Ishikawa (cell line): Measurements from ENCODE around the gene SPC24.

ENCODE experiments used
- CEBPB ChIP-seq: IDR thresholded peaks from 2 replicates; pipeline ENCODE4 v1.6.1; 2012
- CREB1 ChIP-seq: IDR thresholded peaks from 2 replicates; pipeline ENCODE4 v1.6.1; 2012; ENCODE audit warnings: low read depth
- EGR1 ChIP-seq: IDR thresholded peaks from 2 replicates; pipeline ENCODE4 v1.6.1; 2012
- EP300 ChIP-seq: IDR thresholded peaks from 2 replicates; pipeline ENCODE4 v1.6.1; 2012; ENCODE audit warnings: borderline replicate concordance
- FOXM1 ChIP-seq: IDR thresholded peaks from 2 replicates; pipeline ENCODE4 v1.6.1; 2012; ENCODE audit warnings: low read depth, borderline replicate concordance
- NFIC ChIP-seq: IDR thresholded peaks from 2 replicates; pipeline ENCODE4 v1.6.1; 2012
- RAD21 ChIP-seq: IDR thresholded peaks from 2 replicates; pipeline ENCODE4 v1.6.1; 2012; ENCODE audit warnings: low read depth
- TAF1 ChIP-seq: IDR thresholded peaks from 2 replicates; pipeline ENCODE4 v1.6.1; 2012; ENCODE audit warnings: low read depth, mild to moderate bottlenecking
- TCF12 ChIP-seq: IDR thresholded peaks from 2 replicates; pipeline ENCODE4 v1.6.1; 2012; ENCODE audit warnings: low read depth
- TEAD4 ChIP-seq: IDR thresholded peaks from 2 replicates; pipeline ENCODE4 v1.6.1; 2012
- YY1 ChIP-seq: IDR thresholded peaks from 2 replicates; pipeline ENCODE4 v1.6.1; 2012; ENCODE audit warnings: low read depth
- ZBTB7A ChIP-seq: IDR thresholded peaks from 2 replicates; pipeline ENCODE4 v1.6.1; 2012; ENCODE audit warnings: low read depth
- TF ChIP-seq, protein P1 (sequence below): IDR thresholded peaks from 2 replicates; pipeline ENCODE4 v1.6.1; 2012; ENCODE audit warnings: low read depth, mild to moderate bottlenecking
- TF ChIP-seq, protein P2 (sequence below): IDR thresholded peaks from 2 replicates; pipeline ENCODE4 v1.6.1; 2012
- TF ChIP-seq, protein P3 (sequence below): IDR thresholded peaks from 2 replicates; pipeline ENCODE4 v1.6.1; 2012

SPC24 gene

DNA sequence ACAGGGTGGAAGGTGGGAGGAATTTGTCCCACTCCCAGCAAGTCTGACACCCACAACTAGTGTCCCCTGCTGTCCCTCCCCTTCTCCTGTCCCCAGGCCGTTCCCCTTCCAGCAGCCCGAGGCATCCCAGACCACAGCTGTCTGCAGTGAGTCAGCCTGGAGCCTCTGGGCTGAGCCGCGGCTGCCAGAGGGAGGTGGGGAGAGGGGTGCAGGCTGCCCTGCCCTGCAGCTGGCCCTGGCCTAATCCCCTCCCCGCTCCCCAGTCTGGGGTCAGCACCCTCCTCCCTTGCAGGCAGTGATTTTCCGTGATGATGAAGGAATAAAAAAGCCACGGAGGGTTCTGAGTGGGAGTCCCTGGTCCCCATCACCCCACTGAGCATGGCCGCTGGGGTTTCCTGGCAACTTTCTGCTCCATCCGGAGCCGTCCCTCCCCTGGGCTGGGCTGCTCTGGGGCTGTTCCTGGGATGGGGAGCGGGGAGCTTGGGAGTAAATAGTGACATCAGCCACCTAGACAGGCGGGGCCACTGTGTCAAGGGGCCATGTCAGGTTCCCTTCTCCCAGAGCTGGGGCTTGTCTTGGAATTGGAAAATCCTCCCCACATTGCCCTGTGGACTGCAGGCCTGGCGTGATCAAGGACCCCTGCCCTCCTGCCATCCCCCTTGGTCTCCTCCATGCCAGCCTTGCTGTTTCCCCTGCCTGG lies 16.8 kb downstream of the SPC24 start:
- TF ChIP-seq, protein P1, sequence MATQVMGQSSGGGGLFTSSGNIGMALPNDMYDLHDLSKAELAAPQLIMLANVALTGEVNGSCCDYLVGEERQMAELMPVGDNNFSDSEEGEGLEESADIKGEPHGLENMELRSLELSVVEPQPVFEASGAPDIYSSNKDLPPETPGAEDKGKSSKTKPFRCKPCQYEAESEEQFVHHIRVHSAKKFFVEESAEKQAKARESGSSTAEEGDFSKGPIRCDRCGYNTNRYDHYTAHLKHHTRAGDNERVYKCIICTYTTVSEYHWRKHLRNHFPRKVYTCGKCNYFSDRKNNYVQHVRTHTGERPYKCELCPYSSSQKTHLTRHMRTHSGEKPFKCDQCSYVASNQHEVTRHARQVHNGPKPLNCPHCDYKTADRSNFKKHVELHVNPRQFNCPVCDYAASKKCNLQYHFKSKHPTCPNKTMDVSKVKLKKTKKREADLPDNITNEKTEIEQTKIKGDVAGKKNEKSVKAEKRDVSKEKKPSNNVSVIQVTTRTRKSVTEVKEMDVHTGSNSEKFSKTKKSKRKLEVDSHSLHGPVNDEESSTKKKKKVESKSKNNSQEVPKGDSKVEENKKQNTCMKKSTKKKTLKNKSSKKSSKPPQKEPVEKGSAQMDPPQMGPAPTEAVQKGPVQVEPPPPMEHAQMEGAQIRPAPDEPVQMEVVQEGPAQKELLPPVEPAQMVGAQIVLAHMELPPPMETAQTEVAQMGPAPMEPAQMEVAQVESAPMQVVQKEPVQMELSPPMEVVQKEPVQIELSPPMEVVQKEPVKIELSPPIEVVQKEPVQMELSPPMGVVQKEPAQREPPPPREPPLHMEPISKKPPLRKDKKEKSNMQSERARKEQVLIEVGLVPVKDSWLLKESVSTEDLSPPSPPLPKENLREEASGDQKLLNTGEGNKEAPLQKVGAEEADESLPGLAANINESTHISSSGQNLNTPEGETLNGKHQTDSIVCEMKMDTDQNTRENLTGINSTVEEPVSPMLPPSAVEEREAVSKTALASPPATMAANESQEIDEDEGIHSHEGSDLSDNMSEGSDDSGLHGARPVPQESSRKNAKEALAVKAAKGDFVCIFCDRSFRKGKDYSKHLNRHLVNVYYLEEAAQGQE = no peak
- TF ChIP-seq FOXM1 (0 out of 2 replicates have a peak, but pooled peaks have one; percentile 4), ZBTB7A (peak; percentile 45; the same call in 1 of the 2 replicates), TCF12 (peak; percentile 66), EP300 (peak; percentile 5; the same call in 1 of the 2 replicates), TEAD4 (peak; percentile 24; the same call in 1 of the 2 replicates), NFIC (peak; percentile 25; the same call in 1 of the 2 replicates), RAD21 (no peak; the same call in 1 of the 2 replicates)
- TF ChIP-seq, protein P2, sequence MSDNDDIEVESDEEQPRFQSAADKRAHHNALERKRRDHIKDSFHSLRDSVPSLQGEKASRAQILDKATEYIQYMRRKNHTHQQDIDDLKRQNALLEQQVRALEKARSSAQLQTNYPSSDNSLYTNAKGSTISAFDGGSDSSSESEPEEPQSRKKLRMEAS = no peak

DNA sequence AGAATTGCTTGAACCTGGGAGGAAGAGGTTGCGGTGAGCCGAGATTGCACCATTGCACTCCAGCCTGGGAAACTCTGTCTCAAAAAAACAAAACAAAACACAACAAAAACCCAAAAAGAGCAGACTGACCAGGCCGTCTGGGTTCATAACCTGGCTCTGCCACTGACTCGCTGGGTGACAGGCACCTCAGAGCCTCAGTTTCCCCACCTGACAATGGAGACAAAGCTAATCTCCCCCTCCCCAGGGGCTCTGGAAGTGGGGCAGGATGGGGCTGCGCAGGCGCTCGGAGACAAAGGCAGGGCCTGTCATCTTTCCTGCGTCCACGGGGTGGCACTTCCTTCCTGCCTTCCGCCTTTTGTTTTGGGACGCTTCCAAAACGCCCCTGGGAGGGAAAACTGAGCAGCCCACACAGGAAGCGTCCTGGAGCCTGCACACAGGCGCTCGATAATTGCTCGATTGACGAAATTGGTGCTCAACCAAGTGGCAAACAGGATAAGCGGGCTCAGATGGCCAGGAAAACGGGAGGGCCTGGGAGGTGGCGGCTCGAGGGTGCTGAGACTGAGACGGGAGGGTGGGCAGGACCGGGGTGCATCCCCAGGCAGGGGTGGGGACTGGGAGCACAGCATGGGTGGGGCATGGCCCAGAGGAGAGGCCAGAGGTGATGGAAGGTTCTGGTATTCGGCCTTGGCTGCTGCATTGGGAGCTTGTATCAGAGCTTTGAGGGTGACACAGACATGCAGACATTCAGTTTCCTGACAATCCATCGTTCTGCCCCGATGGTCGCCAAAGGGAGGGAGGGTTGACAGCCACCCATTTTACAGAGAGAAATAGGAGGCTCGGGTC lies 17.8 kb downstream of the SPC24 start:
- TF ChIP-seq, protein P3, sequence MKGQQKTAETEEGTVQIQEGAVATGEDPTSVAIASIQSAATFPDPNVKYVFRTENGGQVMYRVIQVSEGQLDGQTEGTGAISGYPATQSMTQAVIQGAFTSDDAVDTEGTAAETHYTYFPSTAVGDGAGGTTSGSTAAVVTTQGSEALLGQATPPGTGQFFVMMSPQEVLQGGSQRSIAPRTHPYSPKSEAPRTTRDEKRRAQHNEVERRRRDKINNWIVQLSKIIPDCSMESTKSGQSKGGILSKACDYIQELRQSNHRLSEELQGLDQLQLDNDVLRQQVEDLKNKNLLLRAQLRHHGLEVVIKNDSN = 0 out of 2 replicates have a peak, but pooled peaks have one; percentile 13
- no peak for TF ChIP-seq YY1
- TF ChIP-seq EP300 = peak; percentile 83
- peak; percentile 91 for TF ChIP-seq TCF12
- no peak for TF ChIP-seq TAF1
- peak; percentile 98 for TF ChIP-seq NFIC
- TF ChIP-seq, protein P1 = no peak
- TF ChIP-seq, protein P2 = peak; percentile 69
- TF ChIP-seq EGR1 = 0 out of 2 replicates have a peak, but pooled peaks have one; percentile 13
- peak; percentile 91 for TF ChIP-seq RAD21
- TF ChIP-seq TEAD4 = peak; percentile 53
- no peak for TF ChIP-seq CREB1
- peak; percentile 65; the same call in 1 of the 2 replicates for TF ChIP-seq CEBPB
- TF ChIP-seq ZBTB7A = peak; percentile 57
- peak; percentile 56; the same call in 1 of the 2 replicates for TF ChIP-seq FOXM1

DNA sequence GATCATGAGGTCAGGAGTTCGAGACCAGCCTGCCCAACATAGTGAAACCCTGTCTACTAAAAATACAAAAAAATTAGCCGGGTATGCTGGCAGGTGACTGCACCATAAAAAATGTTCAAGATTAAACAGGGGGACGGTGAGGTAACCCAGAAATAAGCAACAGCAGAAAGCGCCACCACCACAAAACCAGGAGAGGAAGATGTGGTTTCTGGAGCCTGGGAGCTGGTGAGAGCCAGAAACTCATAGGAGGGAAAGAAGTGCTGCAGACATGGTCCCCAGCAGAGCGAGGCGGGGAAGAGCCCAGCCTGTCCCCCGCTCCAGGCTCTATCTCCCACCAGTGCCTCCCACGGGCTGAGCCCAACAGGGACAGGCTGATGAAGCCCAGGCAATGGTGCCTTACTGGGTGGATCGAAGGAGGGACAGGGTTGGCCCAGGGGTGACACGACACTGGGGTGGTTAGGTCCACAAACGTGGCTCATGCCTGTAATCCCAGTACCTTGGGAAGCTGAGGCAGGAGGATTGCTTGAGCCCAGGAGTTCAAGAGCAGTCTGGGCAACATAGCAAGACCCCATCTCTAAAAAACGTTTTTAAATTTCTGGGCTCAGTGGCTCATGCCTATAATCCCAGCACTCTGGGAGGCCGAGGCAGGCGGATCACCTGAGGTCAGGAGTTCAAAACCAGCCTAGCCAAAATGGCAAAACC lies 19.0 kb downstream of the SPC24 start:
- TF ChIP-seq CEBPB = no peak
- TF ChIP-seq, protein P2 = no peak
- TF ChIP-seq NFIC = no peak
- TF ChIP-seq, protein P3 = no peak
- TF ChIP-seq TCF12 = no peak
- TF ChIP-seq ZBTB7A = no peak
- TF ChIP-seq EGR1 = no peak

DNA sequence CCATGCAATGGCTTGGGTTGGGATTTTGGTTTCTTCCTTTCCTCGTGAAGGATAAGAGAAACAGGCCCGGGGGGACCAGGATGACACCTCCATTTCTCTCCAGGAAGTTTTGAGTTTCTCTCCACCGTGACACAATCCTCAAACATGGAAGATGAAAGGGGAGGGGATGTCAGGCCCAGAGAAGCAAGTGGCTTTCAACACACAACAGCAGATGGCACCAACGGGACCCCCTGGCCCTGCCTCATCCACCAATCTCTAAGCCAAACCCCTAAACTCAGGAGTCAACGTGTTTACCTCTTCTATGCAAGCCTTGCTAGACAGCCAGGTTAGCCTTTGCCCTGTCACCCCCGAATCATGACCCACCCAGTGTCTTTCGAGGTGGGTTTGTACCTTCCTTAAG lies 24.1 kb downstream of the SPC24 start:
- TF ChIP-seq CREB1 = no peak
- TF ChIP-seq, protein P2 = no peak
- TF ChIP-seq ZBTB7A = no peak
